ENCODE data around the gene KLHL15.
"Not testable (repeated sequence)": the region's sequence is repeated elsewhere in the genome, so short reads cannot be mapped to it uniquely, and the experiment has no call there.

The KLHL15 gene

DNA sequence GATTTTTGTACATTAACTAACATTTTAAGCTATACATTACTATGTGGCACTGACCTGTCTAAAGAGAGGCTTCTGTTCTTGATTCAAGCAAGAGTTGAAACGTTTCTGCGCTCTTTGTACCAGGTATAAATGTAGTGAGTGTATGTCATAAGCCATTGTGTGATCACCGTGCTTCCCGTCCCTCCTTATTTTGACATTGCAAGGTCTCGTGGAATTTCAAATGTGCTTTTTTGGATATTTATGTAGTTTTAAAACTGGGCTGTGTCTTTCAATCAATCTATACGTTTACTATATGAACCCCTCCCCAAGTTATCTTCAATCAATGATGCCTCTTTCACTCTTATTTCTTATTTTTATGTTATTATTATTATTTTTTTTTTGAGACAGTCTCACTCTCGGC is at the start of gene KLHL15:
Gene KLHL15 (minus strand): TSS at position 101 of the 400 bp plus-strand sequence. CDS start 20,493 bp downstream, outside the sequence.
- DNase-seq (ENCODE audit: low read depth) = no peak
- TF ChIP-seq CTCF (IDR thresholded peaks at IDR 0.05; ENCODE audit: low read depth, low read length, missing control alignments) = no peak
- in situ Hi-C loops (cut with HindIII; ENCODE audit: low sequenced_read_pairs) = no loop called here
- H3K4me3 ChIP-seq (ENCODE audit: low read depth, low read length) = peak within 1 kb of the TSS; percentile 63

DNA sequence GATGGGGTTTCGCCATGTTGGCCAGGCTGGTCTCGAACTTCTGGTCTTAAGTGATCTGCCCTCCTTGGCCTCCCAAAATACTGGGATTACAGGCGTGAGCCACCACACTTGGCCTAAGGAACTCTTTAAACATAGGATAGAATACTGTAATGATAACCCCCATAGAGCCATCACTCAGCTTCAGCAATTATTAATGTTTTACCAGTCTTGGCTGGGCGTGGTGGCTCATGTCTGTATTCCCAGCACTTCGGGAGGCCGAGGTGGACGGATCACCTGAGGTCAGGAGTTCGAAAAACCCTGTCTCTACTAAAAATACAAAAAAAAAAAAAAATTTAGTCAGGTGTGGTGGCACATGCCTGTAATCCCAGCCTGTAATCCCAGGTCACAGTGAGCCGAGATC is 42.9 kb upstream of the KLHL15 start:
- in situ Hi-C loops (cut with HindIII; ENCODE audit: low sequenced_read_pairs) = no loop called here

GRCh38 chrX:24063488-24063887 is 36.5 kb upstream of the KLHL15 start:
- H3K4me3 ChIP-seq (ENCODE audit: low read depth, low read length) = no peak overlapping the region
- TF ChIP-seq CTCF (IDR thresholded peaks at IDR 0.05; ENCODE audit: low read depth, low read length, missing control alignments) = no peak
- in situ Hi-C loops (cut with HindIII; ENCODE audit: low sequenced_read_pairs) = no loop called here
- no peak for DNase-seq (ENCODE audit: low read depth)

More for the DNA sequence above, 42.9 kb upstream of the KLHL15 start:
- TF ChIP-seq CTCF (IDR thresholded peaks at IDR 0.05; ENCODE audit: low read depth, low read length, missing control alignments) = no peak
- DNase-seq (ENCODE audit: low read depth) = no peak
- H3K4me3 ChIP-seq (ENCODE audit: low read depth, low read length) = no peak overlapping the region

GRCh38 chrX:24055043-24055356 is 28.0 kb upstream of the KLHL15 start:
- no peak for TF ChIP-seq CTCF (IDR thresholded peaks at IDR 0.05; ENCODE audit: low read depth, low read length, missing control alignments)
- peak overlapping the region; percentile 60 for H3K4me3 ChIP-seq (ENCODE audit: low read depth, low read length)
- no peak for DNase-seq (ENCODE audit: low read depth)
- in situ Hi-C loops (cut with HindIII; ENCODE audit: low sequenced_read_pairs) = no loop called here

DNA sequence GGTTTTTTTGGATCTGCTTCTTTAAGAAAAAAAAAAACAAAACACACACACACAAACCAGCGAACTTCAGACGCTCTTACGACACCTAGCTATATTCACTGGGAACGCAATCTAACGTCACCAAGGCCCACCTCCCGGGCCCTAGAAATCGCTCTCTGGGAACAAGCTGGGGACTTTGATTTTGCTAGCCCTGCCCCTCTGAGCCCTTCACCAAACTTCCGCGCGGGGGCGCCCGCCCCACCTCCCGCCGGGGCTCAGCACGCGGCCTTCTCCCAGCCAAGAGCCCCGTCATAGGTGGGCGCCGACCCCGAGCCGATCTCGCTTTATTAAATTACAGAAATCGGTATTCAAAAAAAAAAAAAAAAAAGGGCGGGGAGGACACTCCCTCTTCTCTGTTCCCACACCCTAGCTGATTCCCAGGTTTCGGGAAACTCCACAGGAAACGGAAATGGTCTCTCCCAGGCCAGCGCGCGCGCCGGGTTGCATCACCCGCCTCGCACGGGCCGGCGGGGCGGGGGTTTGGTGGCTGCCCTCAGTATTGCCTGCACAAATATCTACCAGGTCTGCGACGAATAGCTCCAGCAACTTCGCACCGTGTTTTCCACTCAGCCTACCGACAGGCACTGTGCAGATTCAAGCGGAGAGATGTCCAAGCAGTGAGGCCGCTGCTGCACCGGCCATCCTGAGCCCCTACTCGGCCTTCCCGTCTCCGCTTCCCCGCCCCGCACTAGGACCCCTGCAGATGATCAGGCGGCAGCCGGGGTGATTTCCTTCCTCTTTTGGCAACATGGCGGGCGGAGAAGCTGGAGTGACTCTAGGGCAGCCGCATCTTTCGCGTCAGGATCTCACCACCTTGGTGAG is 27.4 kb upstream of the KLHL15 start, which contains the start of gene EIF2S3:
Gene EIF2S3 (plus strand): TSS at position 775 of the 861 bp plus-strand sequence. CDS start 13 bp downstream, at position 788.
- in situ Hi-C loops (cut with HindIII; ENCODE audit: low sequenced_read_pairs) = no loop called here
- H3K4me3 ChIP-seq (ENCODE audit: low read depth, low read length) = peak within 1 kb of the TSS; percentile 60
- peak; percentile 96 for DNase-seq (ENCODE audit: low read depth)
- peak; percentile 83 for TF ChIP-seq CTCF (IDR thresholded peaks at IDR 0.05; ENCODE audit: low read depth, low read length, missing control alignments)

- in situ Hi-C loops (cut with HindIII; ENCODE audit: low sequenced_read_pairs) = not testable (repeated sequence)
Observed at GRCh38 chrX:24050522-24051318, 23.7 kb upstream of the KLHL15 start.

DNA sequence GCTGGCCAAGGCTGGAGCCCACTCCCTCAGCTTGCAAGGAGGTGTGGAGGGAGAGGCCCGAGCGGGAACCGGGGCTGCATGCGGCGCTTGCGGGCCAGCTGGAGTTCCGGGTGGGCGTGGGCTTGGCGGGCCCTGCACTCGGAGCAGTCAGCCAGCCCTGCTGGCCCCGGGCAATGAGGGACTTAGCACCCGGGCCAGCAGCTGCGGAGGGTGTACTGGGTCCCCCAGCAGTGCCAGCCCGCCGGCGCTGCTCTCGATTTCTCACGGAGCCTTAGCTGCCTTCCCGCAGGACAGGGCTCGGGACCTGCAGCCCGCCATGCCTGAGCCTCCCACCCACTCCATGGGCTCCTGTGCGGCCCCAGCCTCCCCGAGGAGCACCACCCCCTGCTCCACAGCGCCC is 22.7 kb upstream of the KLHL15 start:
- H3K4me3 ChIP-seq (ENCODE audit: low read depth, low read length); in situ Hi-C loops (cut with HindIII; ENCODE audit: low sequenced_read_pairs); DNase-seq (ENCODE audit: low read depth): not testable (repeated sequence)

More at GRCh38 chrX:24050522-24051318, 23.7 kb upstream of the KLHL15 start:
- H3K4me3 ChIP-seq (ENCODE audit: low read depth, low read length); DNase-seq (ENCODE audit: low read depth): not testable (repeated sequence)

DNA sequence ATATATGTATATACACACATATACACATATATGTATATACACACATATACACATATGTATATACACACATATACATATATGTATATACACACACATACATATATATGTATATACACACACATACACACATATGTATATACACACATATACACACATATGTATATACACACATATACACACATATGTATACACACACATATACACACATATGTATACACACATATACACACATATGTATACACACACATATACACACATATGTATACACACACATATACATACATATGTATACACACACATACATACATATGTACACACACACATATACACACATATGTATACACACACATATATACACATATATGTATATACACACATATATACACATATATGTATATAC is 19.1 kb upstream of the KLHL15 start:
- in situ Hi-C loops (cut with HindIII; ENCODE audit: low sequenced_read_pairs); H3K4me3 ChIP-seq (ENCODE audit: low read depth, low read length); DNase-seq (ENCODE audit: low read depth): not testable (repeated sequence)
